Measurements from ENCODE around the gene KRTAP19-8. TPM values are rescaled to one million over a fixed set of nuclear protein-coding genes. Genes with fewer than 3 reads are reported as not detected.

Gene KRTAP19-8, protein sequence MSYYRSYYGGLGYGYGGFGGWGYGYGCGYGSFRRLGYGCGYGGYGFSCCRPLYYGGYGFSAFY
- polyA plus RNA-seq (2013, experiment 1 of 2; ENCODE audit: insufficient read length) = not detected
- not detected for polyA plus RNA-seq (2013, experiment 2 of 2; ENCODE audit: insufficient read length)

DNA sequence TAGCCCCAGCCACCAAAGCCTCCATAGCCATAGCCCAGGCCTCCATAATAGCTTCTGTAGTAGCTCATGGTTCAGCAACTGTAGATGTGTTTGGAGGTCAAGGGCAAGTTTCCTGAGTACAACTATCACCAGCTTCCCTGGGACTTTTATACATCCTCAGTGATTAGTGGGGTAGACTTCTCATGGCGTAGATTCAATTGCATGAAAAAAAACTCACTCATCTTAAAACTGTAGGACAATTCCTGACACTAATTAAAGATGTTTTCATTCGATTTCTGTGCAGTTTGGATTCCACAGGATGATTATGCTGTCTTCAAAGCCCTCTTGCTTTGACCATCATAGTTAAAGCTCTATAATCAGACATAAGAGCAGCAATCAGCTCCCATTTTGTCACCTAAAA, at the start of gene KRTAP19-8:
KRTAP19-8 (minus strand) TSS at position 101 of the 400 bp plus-strand sequence; CDS start at position 68, 33 bp downstream.
- DNase-seq = no peak

GRCh38 chr21:31087639-31088473, 49.6 kb upstream of the KRTAP19-8 start:
- no peak for DNase-seq

DNA sequence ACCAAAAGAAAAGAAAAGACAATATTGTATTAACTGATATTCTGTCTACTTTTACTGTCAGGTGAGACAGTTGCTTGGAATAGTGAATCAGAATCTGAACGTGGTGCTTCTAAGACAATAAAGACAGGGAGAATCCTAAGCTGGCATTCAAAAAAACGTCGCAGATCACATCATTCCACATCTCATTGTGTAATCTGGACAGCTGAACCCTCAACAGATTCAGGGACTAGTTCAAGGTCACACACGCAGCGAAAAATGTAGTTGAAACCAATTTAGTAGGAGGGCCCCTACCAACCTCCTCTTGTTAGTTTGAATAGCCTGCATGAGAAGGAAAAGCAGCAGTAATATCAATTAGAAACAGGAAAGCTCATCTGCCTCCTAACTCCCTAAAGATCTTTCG, 46.4 kb upstream of the KRTAP19-8 start:
- no peak for DNase-seq

- no peak for DNase-seq
Observed at GRCh38 chr21:31078796-31079195, 40.5 kb upstream of the KRTAP19-8 start.

DNA sequence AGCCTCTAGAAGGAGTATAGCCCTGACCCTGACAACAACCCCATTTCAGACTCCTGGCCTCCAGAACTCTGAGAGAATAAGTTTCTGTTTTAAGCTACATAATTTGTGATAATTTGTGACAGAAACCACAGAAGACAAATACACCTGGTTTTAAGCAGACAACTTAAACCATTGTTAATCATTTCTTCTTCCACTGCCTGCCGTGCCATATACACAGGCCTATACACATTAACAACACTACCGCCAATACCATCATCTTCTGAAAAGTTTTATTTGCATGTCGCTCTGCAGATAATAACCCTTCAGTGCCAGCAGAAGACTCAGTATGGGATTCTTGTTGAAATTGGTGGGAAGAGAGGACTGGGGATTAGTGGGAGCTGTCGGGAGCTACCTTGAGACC, 39.9 kb upstream of the KRTAP19-8 start:
- no peak for DNase-seq

DNA sequence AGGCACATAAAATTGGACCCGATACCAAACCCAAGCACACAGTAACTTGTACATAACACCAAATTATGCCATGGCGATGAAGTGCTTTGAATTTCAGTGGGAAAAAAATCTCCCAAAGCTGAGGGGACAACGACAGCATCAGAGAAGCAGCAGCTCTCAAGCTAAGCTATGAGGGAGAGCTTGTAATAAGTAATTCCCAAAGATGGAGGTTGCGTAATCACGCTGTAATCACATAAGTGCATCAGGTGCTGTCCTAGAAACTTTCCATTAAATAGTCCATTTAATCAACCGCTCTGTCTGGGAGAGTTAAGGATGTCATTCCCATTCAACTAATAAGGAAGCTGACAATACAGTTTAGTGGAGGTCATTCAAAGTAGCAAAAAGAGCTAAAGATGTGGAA, 37.6 kb upstream of the KRTAP19-8 start:
- DNase-seq = no peak

- DNase-seq = no peak
Observed at GRCh38 chr21:31072533-31072932, 34.3 kb upstream of the KRTAP19-8 start.

- no peak for DNase-seq
Observed at GRCh38 chr21:31064803-31065202, 26.5 kb upstream of the KRTAP19-8 start.

GRCh38 chr21:31052489-31053142, 14.3 kb upstream of the KRTAP19-8 start:
- DNase-seq = no peak

GRCh38 chr21:31050577-31051157, 12.4 kb upstream of the KRTAP19-8 start:
- DNase-seq = no peak

DNA sequence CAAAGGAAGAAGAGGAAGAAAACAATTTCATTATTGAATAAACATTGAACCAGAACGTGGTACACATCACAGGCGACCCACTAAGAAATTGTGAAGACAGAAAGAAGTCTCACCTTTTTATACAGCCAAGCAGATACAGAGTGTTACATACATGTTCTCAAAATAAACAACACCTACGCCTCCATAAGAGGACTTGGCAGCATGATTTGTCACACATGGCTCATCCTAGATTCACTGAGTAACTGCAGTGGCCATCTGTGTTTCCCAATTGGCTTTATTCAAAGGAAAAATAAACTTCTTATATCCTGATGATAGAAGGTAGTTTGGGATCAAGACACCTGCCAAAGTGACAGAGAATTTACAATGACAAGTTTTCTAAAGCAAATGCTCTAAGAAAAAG, 7.6 kb upstream of the KRTAP19-8 start:
- no peak for DNase-seq

GRCh38 chr21:31043471-31043870, 5.2 kb upstream of the KRTAP19-8 start:
- no peak for DNase-seq

- no peak for DNase-seq
Observed at GRCh38 chr21:31042080-31042464, 3.8 kb upstream of the KRTAP19-8 start.

DNA sequence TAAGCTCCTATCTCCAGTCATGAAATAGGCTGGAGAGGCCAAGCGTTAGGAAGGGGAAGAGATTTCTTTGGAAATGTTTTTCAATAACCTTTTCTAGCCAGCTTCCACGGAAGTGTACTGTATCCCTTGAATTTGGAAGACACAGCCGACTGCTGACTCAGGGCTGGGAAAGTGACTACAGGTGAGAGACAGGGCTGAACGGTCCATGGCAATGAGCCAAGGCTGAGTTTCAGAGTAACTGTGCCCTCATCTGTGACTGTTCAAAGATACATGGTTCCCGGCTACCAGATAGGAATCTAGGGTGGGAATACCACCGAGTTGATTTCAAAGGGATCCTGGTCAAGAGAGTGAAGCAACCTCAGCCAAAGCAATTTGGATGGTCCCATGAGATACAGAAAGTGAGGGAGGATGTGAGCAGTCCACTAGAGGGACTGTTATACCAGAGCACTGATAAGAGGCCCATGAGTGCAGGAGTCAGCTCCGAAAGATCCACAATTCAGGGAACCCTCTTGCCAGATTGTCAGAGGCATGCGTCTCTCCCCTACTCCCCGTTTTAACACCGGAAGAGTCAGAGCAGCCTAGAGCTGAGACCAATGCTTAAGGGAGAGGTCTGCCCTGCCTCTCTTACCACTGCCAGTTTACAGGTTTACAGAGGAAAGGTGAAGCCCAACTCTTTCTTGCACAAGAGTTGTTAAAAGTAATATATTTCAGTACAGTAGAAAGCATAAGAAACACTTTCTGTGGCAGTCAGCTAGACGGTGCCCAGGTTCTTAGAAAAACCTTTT, 3.2 kb upstream of the KRTAP19-8 start:
- DNase-seq = no peak

GRCh38 chr21:31034378-31034777, 3.9 kb downstream of the KRTAP19-8 start:
- no peak for DNase-seq

GRCh38 chr21:31030367-31031106, 7.7 kb downstream of the KRTAP19-8 start:
- DNase-seq = no peak

DNA sequence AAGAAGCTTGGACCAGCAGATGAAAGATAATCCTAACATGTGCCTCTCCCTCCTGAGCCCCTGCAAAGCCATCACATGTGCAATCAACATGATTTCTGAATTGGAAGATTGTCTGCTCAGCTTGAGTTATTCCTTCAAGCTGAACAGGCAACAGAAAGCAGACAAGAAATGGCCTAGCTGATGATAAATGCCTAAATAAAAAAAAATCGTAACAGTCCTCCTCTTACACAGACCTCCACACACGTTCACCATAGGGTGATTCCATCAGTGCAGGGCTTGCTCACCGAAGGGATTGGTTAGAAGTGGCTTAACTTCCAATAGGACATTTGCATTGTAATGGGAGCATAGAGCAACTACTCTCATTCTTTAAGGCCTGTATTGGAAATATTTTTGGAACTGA, 14.6 kb downstream of the KRTAP19-8 start:
- DNase-seq = no peak

GRCh38 chr21:31022306-31022705, 16.0 kb downstream of the KRTAP19-8 start:
- no peak for DNase-seq

DNA sequence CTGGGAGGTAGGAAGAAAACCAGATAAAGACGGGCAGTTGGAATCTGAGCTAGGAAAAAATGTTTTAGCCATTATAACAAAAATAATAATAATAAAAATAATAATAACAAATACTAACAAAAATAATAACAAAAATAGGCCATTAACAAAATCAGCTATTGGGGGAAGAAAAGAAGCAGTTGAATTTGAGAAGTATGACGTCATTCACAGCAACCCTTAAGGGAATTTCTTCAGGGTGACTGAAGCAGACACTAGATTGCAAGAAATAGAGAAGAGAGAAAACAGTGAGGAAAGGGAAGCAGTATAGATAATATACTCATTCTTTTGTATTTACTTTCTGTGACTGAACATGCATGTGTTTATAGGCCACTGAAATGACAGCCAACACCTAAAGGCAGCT, 20.0 kb downstream of the KRTAP19-8 start:
- DNase-seq = no peak

GRCh38 chr21:31014891-31015290, 23.4 kb downstream of the KRTAP19-8 start:
- DNase-seq = no peak

- DNase-seq = no peak
Observed at GRCh38 chr21:31012133-31013089, 25.9 kb downstream of the KRTAP19-8 start.
